Sigmoid colon (tissue), 4 donors: ENCODE results near the gene ZNF484.

Experiments
- CTCF ChIP-seq, 4 experiments: fragments of 450-650 bp in 3 of 4; fragments of 200-600 bp in 1 of 4; IDR thresholded peaks; one replicate each; pipeline ENCODE4 v1.5.1; 2016 to 2019; ENCODE audit warnings: antibody characterized with exemption in 4 of 4, mild to moderate bottlenecking in 3 of 4, moderate library complexity in 2 of 4
- EP300 ChIP-seq, 4 donors: sonication (generic); formaldehyde crosslinking; IDR thresholded peaks; one replicate each; pipeline ENCODE4 v1.6.1; 2017; ENCODE audit warnings: antibody characterized with exemption in 4 of 4
- POLR2A ChIP-seq, 2 donors: fragments of 450-650 bp; IDR thresholded peaks; one replicate each; pipeline ENCODE4 v1.6.1; 2016; ENCODE audit warnings: antibody characterized with exemption in 2 of 2, mild to moderate bottlenecking in 2 of 2, moderate library complexity in 2 of 2
- POLR2AphosphoS5 ChIP-seq, 4 donors: sonication (generic); formaldehyde crosslinking; IDR thresholded peaks; one replicate each; pipeline ENCODE4 v1.6.1; 2017; ENCODE audit warnings: antibody characterized with exemption in 4 of 4

GRCh38 chr9:92850898-92851297 lies 26.9 kb downstream of the ZNF484 start:
- TF ChIP-seq POLR2A (IDR thresholded peaks at IDR 0.05), result no peak
- no peak for TF ChIP-seq CTCF (IDR thresholded peaks at IDR 0.05)
- no peak for TF ChIP-seq EP300 (IDR thresholded peaks at IDR 0.05)
- TF ChIP-seq POLR2AphosphoS5 (IDR thresholded peaks at IDR 0.05), result no peak
